ENCODE results near the gene LPGAT1.

- no peak for TF ChIP-seq CTCF (IDR thresholded peaks at IDR 0.05; ENCODE audit: extremely low read depth in 1 of 2, insufficient read depth in 1 of 2, low read depth in 1 of 2, low read length in 2 of 2)
- TF ChIP-seq JUN (IDR thresholded peaks at IDR 0.05; ENCODE audit: borderline replicate concordance, insufficient read depth, insufficient read length, low read depth): no peak
- TF ChIP-seq POLR2A (IDR thresholded peaks at IDR 0.05; ENCODE audit: low read depth, low read length): no peak
- TF ChIP-seq POLR2AphosphoS5 (IDR thresholded peaks at IDR 0.05; ENCODE audit: insufficient read depth, low read depth, low read length): no peak
- no peak for TF ChIP-seq MYC (IDR thresholded peaks at IDR 0.05; ENCODE audit: low read depth, low read length)
- no peak for TF ChIP-seq GATA2 (IDR thresholded peaks at IDR 0.05; ENCODE audit: insufficient read depth, insufficient read length, low read depth, low read length)
- TF ChIP-seq EZH2 (IDR thresholded peaks at IDR 0.05; ENCODE audit: borderline replicate concordance, low read depth, low read length, severe bottlenecking): no peak
These were observed 135.3 kb downstream of the LPGAT1 start for GRCh38 chr1:211695135-211695816.
